ENCODE data around the gene PRPSAP1.

PRPSAP1 gene

GRCh38 chr17:76271669-76272540 is 81.8 kb downstream of the PRPSAP1 start:
- TF ChIP-seq CTCF (IDR thresholded peaks at IDR 0.05; ENCODE audit: low read depth, low read length, missing control alignments): peak; percentile 13
- in situ Hi-C loops (cut with HindIII; ENCODE audit: low pct_ligation_motif_present, low sequenced_read_pairs): loop anchor here (25.0 kb wide), 1 partner anchor 110 kb away; no protein-coding TSS in a partner anchor
- Histone ChIP-seq H3K27ac (no peak overlapping the region), H3K27me3 (replicated peaks) (no peaks in the 10 kb centered on the region), H3K4me3 (ENCODE audit: low read depth, low read length) (no peak overlapping the region), H3K36me3 (replicated peaks) (peaks cover 2% of the 10 kb centered on the region)
- no peak for DNase-seq

GRCh38 chr17:76270770-76271668 is 82.7 kb downstream of the PRPSAP1 start:
- Histone ChIP-seq H3K36me3 (replicated peaks) (peaks cover 2% of the 10 kb centered on the region), H3K4me3 (ENCODE audit: low read depth, low read length) (no peak overlapping the region), H3K27me3 (replicated peaks) (no peaks in the 10 kb centered on the region), H3K27ac (no peak overlapping the region)
- no peak for DNase-seq
- in situ Hi-C loops (cut with HindIII; ENCODE audit: low pct_ligation_motif_present, low sequenced_read_pairs): loop anchor here (25.0 kb wide), 1 partner anchor 109 kb away; no protein-coding TSS in a partner anchor
- no peak for TF ChIP-seq CTCF (IDR thresholded peaks at IDR 0.05; ENCODE audit: low read depth, low read length, missing control alignments)

GRCh38 chr17:76270127-76270592 is 83.6 kb downstream of the PRPSAP1 start:
- Histone ChIP-seq H3K36me3 (replicated peaks) (peaks cover 2% of the 10 kb centered on the region), H3K4me3 (ENCODE audit: low read depth, low read length) (no peak overlapping the region), H3K27ac (no peak overlapping the region), H3K27me3 (replicated peaks) (no peaks in the 10 kb centered on the region)
- no peak for DNase-seq
- TF ChIP-seq CTCF (IDR thresholded peaks at IDR 0.05; ENCODE audit: low read depth, low read length, missing control alignments): no peak
- in situ Hi-C loops (cut with HindIII; ENCODE audit: low pct_ligation_motif_present, low sequenced_read_pairs): loop anchor here (25.0 kb wide), 1 partner anchor 108 kb away; no protein-coding TSS in a partner anchor

- H3K27ac ChIP-seq: no peak overlapping the region
- peaks cover 2% of the 10 kb centered on the region for H3K36me3 ChIP-seq (replicated peaks)
- no peaks in the 10 kb centered on the region for H3K27me3 ChIP-seq (replicated peaks)
- H3K4me3 ChIP-seq (ENCODE audit: low read depth, low read length): no peak overlapping the region
- TF ChIP-seq CTCF (IDR thresholded peaks at IDR 0.05; ENCODE audit: low read depth, low read length, missing control alignments): no peak
- no peak for DNase-seq
- in situ Hi-C loops (cut with HindIII; ENCODE audit: low pct_ligation_motif_present, low sequenced_read_pairs): loop anchor here (25.0 kb wide), 1 partner anchor 107 kb away; no protein-coding TSS in a partner anchor
Measured at GRCh38 chr17:76268991-76269981, 84.4 kb downstream of the PRPSAP1 start.
